Astrocyte of the cerebellum (primary cell): ENCODE results near the gene CCDC154.

Experiments used
- DNase-seq: peaks from one replicate; pipeline ENCODE4 v3.0.0-alpha.2; 2011; ENCODE audit warnings: low read depth
- H3K4me3 ChIP-seq: 2 replicates; pipeline ENCODE4 v1.5.1; 2011; ENCODE audit warnings: mild to moderate bottlenecking, low read depth, low read length, moderate library complexity
- in situ Hi-C: cut with HindIII; loops from 2 replicates; pipeline ENCODE4 v1.10.0; 2017; ENCODE audit warnings: low sequenced_read_pairs
- TF ChIP-seq, protein P1 (sequence below): IDR thresholded peaks from 2 replicates; pipeline ENCODE4 v1.5.1; 2012; ENCODE audit warnings: low read length, low read depth, moderate library complexity, mild to moderate bottlenecking; ENCODE audit errors: missing control alignments

CCDC154 gene

GRCh38 chr16:1466054-1466453 lies 21.7 kb upstream of the CCDC154 start:
- no peak overlapping the region for H3K4me3 ChIP-seq
- TF ChIP-seq, protein P1, sequence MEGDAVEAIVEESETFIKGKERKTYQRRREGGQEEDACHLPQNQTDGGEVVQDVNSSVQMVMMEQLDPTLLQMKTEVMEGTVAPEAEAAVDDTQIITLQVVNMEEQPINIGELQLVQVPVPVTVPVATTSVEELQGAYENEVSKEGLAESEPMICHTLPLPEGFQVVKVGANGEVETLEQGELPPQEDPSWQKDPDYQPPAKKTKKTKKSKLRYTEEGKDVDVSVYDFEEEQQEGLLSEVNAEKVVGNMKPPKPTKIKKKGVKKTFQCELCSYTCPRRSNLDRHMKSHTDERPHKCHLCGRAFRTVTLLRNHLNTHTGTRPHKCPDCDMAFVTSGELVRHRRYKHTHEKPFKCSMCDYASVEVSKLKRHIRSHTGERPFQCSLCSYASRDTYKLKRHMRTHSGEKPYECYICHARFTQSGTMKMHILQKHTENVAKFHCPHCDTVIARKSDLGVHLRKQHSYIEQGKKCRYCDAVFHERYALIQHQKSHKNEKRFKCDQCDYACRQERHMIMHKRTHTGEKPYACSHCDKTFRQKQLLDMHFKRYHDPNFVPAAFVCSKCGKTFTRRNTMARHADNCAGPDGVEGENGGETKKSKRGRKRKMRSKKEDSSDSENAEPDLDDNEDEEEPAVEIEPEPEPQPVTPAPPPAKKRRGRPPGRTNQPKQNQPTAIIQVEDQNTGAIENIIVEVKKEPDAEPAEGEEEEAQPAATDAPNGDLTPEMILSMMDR, result no peak
- in situ Hi-C loops, result no loop called here
- no peak for DNase-seq

GRCh38 chr16:1465567-1465915 lies 21.2 kb upstream of the CCDC154 start:
- TF ChIP-seq, protein P1, result no peak
- in situ Hi-C loops, result no loop called here
- no peak for DNase-seq

GRCh38 chr16:1464894-1465566 lies 20.7 kb upstream of the CCDC154 start:
- TF ChIP-seq, protein P1, result no peak
- no peak overlapping the region for H3K4me3 ChIP-seq
- no peak for DNase-seq
- in situ Hi-C loops, result no loop called here

More at GRCh38 chr16:1465567-1465915, 21.2 kb upstream of the CCDC154 start:
- no peak overlapping the region for H3K4me3 ChIP-seq

DNA sequence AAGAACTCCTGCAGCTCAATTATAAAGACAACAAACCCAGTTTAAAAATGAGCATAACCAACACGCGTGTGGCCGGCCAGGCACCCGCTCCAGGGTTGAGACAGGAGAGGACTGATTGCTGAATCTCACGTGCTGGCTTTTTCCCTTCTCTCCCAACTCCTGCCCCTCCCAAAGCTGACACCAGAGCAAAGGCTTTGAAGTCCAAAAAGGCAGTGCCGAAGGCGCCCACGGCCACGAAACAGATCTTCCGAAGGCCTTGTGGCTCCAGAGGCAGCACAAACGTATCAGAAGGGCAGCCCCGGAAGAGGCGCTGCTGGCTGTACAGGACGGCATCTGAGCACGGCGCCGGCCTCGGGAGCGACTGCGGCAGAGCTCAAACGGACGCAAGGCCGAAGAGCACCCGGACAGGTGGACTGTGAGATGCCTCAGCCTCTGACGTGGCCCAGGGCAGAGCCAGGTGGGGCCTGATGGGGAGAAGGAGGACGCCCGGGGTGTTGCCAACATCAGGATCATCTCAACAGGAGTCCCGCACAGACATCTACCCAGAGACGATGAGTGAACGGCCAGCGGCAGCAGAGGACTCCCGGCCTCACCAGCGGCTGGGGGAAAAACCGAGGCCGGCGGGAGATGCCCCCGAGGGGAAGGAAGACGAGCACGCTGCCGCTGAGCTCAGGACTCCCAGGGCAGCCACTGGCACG lies 20.0 kb upstream of the CCDC154 start:
- DNase-seq, result no peak
- in situ Hi-C loops, result no loop called here
- TF ChIP-seq, protein P1, result no peak
- H3K4me3 ChIP-seq, result no peak overlapping the region

DNA sequence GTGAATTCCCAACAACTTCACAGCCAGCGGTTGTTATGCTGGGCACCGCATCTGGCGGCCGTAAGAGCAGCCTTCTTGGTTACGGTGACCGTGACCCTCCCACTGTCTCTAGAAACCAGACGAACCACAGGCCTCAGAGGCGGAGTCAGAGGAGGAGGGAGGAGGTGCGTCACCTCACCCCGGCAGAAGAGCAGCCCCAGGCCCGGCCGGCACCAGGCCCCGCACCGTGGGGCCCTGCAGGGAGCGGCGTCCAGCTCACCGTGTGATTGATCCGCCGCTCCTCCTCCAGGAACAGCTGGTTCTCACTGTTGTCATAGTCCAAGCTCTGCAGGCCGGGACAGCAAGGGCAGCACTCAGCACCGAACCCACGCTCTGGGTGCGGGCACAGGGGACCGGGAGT lies 16.8 kb upstream of the CCDC154 start:
- H3K4me3 ChIP-seq, result no peak overlapping the region
- in situ Hi-C loops, result no loop called here
- TF ChIP-seq, protein P1, result no peak
- DNase-seq, result no peak

GRCh38 chr16:1460602-1461138 lies 16.3 kb upstream of the CCDC154 start:
- TF ChIP-seq, protein P1, result no peak
- DNase-seq, result no peak
- H3K4me3 ChIP-seq, result no peak overlapping the region
- in situ Hi-C loops, result no loop called here
